ENCODE measurements around the gene CRISPLD2.

DNA sequence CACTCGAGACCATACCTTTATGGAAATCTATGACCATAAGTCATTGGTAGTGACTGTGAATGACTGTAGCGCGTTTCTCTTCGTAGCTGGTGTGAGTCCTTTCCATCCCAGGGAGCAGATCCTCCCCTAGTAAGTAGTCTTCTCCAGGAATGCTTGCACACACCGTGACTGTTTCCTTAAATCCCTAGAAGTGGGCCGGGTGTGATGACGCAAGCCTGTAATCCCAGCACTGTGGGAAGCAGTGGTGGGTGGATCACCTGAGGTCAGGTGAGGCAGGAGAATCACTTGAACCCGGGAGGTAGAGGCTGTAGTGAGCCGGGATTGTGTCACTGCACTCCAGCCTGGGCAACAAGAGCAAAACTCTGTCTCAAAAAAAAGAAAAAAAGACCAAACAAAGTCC lies 70.6 kb downstream of the CRISPLD2 start:
- TF ChIP-seq, protein P1, sequence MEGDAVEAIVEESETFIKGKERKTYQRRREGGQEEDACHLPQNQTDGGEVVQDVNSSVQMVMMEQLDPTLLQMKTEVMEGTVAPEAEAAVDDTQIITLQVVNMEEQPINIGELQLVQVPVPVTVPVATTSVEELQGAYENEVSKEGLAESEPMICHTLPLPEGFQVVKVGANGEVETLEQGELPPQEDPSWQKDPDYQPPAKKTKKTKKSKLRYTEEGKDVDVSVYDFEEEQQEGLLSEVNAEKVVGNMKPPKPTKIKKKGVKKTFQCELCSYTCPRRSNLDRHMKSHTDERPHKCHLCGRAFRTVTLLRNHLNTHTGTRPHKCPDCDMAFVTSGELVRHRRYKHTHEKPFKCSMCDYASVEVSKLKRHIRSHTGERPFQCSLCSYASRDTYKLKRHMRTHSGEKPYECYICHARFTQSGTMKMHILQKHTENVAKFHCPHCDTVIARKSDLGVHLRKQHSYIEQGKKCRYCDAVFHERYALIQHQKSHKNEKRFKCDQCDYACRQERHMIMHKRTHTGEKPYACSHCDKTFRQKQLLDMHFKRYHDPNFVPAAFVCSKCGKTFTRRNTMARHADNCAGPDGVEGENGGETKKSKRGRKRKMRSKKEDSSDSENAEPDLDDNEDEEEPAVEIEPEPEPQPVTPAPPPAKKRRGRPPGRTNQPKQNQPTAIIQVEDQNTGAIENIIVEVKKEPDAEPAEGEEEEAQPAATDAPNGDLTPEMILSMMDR (IDR thresholded peaks at IDR 0.05; ENCODE audit: poor library complexity, severe bottlenecking): no peak
- TF ChIP-seq EZH2 (IDR thresholded peaks at IDR 0.05; ENCODE audit: borderline replicate concordance, insufficient read depth, low read length, poor library complexity, severe bottlenecking) (no peak), POLR2AphosphoS5 (IDR thresholded peaks at IDR 0.05) (no peak), EP300 (conservative IDR thresholded peaks at IDR 0.05; ENCODE audit: poor library complexity, severe bottlenecking) (no peak), TAF1 (IDR thresholded peaks at IDR 0.05; ENCODE audit: low read depth) (no peak)
